Astrocyte of the spinal cord (primary cell): ENCODE data around the gene AKAP8L.

Experiments used
- DNase-seq: peaks from one replicate; pipeline ENCODE4 v3.0.0; 2011; ENCODE audit warnings: low read depth, low spot score
- H3K4me3 ChIP-seq: 2 replicates; pipeline ENCODE4 v1.5.1; 2011; ENCODE audit warnings: low read depth, mild to moderate bottlenecking, low read length, moderate library complexity
- in situ Hi-C: cut with HindIII; loops from 2 replicates; pipeline ENCODE4 v1.10.0; 2017; ENCODE audit warnings: low sequenced_read_pairs
- TF ChIP-seq, protein P1 (sequence below): IDR thresholded peaks from 2 replicates; pipeline ENCODE4 v1.5.1; 2012; ENCODE audit warnings: low read depth, mild to moderate bottlenecking, low read length, inconsistent platforms

Gene AKAP8L

DNA sequence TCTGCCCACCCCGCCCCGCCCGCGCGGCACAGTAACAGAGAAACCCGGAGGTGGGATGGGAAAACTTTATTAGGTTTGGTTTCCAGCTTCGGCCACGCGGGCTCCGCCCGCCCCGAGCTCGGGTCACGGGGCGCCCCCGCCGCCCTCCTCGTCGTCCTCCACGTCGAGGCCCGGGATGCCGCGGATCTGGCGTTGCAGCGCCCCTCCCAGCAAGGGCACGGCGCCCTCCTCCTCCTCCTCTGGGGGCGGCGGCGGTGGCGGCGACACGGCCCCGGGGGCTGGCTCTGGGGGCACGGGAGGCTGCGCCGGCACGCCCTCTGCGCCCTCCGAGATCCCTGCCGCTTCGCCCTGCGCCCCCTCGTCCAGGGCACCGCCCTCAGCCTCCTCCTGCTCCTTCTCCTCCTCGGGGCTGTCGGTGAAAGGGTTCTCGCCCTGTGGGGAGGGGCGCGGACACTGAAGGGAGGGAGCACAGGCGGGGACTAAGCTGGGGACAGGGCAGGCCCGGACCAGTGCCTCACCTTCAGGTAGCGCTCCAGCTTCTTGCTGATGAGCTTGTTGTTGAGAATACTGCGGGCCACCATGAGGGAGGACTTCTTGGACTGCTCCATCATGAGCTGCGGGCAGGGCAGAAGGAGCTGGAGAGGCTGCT is 38.7 kb downstream of the AKAP8L start:
- peak; percentile 34 for DNase-seq
- H3K4me3 ChIP-seq: peak overlapping the region; percentile 96
- in situ Hi-C loops: no loop called here
- TF ChIP-seq, protein P1, sequence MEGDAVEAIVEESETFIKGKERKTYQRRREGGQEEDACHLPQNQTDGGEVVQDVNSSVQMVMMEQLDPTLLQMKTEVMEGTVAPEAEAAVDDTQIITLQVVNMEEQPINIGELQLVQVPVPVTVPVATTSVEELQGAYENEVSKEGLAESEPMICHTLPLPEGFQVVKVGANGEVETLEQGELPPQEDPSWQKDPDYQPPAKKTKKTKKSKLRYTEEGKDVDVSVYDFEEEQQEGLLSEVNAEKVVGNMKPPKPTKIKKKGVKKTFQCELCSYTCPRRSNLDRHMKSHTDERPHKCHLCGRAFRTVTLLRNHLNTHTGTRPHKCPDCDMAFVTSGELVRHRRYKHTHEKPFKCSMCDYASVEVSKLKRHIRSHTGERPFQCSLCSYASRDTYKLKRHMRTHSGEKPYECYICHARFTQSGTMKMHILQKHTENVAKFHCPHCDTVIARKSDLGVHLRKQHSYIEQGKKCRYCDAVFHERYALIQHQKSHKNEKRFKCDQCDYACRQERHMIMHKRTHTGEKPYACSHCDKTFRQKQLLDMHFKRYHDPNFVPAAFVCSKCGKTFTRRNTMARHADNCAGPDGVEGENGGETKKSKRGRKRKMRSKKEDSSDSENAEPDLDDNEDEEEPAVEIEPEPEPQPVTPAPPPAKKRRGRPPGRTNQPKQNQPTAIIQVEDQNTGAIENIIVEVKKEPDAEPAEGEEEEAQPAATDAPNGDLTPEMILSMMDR: no peak

DNA sequence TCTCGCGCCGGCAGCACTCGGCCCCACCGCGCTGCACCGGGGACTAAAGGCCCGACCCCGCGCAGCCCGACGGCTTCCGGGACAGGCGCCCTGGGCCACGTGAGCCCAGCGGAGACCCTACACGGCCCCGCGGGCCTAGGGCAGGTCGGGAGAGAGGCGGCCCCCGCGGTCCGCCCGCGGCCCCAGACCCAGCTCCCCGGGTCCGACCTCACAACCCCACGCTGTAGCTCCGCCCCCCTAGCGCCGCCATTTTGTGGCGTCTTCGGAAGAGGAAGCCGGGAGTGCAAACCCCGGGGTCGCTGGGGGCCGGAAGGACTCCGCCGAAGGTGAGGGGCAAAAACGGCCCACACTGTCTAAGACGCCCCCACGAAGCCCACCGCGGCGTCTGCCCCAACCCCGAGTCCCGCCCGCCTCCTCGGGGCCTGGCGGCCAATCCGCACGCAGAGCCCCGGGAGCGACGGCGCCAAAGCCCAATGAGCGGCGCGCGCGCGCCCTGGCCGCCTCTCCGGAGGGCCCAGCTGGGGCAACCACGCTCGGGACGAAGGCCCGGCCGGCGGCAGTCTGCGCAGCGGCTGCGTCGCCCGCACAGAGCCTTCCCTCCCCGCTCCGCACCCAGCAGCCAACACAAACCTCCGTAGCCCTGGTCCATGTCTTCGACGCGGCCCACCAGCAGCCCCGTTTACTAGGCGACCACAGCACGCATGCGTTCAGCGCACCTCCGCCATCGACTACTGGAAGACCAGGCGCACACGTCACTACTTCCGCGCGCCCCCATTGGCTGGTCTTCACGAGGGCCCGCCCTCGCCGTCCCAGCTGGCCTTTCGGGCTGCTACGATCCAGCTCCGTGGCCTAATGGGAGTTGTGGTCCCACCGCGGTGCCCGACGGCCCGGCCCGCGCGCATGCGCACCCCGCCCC is 39.4 kb downstream of the AKAP8L start, which contains the start of gene AKAP8:
AKAP8 (minus strand) TSS at position 705 of the 916 bp plus-strand sequence; CDS start at position 649, 56 bp downstream.
- peak; percentile 99 for DNase-seq
- in situ Hi-C loops: no loop called here
- H3K4me3 ChIP-seq: peak within 1 kb of the TSS; percentile 96
- TF ChIP-seq, protein P1: no peak

DNA sequence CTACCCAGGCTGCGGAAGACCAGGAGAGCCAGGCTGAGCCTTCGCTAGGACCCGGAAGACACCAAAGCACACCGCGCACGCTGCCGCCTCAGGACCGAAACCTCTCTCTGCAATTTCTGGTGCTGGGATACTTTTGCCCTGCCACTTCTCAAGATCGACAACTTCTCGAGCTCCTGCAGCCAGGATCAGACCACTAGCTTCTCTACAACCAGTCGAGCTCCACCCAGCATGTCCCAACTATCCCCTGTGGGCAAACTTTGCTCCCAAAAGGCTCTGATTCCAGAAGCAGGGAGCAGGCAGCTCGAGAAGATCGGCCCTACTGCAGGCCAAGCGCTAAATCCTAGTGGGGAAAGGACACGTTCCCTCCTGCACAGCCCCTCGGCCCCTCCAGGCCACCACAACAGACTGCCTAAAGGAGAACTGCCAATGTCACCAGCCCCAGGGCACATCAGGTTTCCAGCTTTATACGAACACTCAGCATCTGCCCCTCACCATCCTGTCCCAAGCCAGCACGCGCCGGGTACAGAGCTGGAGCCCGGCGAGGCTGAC is 40.2 kb downstream of the AKAP8L start:
- TF ChIP-seq, protein P1: no peak
- in situ Hi-C loops: no loop called here
- DNase-seq: peak; percentile 38
- H3K4me3 ChIP-seq: peak overlapping the region; percentile 96

DNA sequence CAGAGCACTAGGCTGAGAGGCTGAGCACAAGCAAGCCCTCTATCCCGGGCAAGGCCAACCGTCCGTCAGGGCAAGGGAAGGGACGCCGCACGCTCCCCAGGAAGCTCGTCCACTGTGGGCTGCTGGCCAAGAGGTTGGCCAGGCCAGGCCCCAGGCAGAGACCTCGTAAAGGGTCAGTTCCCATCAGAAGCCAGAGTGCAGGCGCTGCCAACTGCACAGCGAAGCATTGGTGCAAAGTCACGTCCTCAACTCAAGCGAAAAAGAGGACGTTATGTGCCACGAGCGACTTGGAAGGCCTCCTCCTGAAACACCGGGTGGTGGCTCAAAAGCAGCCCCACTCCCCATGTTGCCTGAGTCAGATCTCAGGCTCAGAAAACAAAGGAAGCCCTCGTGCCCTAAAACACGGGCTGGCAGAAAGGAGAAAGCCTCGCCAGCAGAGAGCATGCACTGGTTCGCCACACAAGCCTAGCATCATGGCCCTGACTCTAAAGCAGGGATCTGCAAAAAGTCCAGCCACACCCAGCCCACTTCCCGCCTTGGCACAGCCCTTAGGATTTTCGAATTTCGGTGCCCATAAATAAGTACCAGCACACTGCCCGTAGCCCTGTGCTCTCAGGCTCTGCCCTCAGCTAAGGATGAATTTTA is 43.9 kb downstream of the AKAP8L start:
- TF ChIP-seq, protein P1: no peak
- in situ Hi-C loops: no loop called here
- no peak for DNase-seq
- no peak overlapping the region for H3K4me3 ChIP-seq

DNA sequence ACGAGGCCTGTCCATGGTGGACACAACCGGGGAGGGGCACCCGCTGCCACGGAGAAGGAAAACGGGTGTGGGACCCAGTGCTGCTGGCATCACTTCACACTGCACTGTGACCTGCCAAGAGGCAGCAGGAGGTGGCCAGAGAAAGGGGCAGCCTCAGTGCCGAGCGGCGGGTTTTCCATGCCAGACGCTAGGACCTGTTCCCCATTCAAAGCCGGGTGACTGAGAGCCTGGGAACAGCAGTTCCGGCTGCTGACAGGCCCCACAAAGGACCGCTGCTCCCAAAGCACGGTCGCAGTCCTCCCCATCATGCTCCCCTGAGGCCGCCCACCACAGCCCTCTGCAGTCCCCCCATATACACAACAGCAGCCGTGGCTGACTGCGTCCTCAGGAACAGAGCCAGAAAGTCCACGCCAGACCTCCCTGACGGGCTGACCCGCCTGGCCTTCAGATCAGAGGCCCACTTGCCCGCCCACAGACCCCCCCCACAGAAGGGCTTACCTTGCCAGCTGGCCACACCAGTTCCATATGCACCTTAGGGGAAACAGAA is 44.6 kb downstream of the AKAP8L start:
- no peak overlapping the region for H3K4me3 ChIP-seq
- TF ChIP-seq, protein P1: no peak
- no peak for DNase-seq
- in situ Hi-C loops: no loop called here

DNA sequence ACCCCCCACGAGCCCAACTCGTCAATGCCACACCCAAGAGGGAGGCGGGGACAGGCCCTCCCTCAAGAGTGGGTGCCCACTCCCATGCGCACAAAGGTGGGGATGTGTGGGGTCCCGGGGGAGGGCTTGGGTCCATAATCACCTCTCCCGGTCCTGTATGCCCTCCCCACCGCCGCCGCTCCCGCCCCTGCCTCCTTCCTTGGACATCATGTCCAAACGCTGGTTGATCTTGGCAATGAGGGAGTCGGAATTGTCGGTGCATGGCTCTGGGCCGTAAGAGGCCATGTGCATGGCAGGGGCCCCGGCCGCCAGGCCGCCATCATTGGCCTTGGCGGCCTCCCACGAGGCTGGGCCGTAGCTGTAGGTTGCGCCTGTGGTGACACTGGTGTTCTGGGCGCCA is 45.1 kb downstream of the AKAP8L start:
- TF ChIP-seq, protein P1: no peak

More for the DNA sequence above, 45.1 kb downstream of the AKAP8L start:
- H3K4me3 ChIP-seq: no peak overlapping the region
- no peak for DNase-seq
- in situ Hi-C loops: no loop called here
